ENCODE measurements around the gene FBXL13.

FBXL13 gene

GRCh38 chr7:102990642-102991041 is 84.0 kb downstream of the FBXL13 start:
- TF ChIP-seq, protein P1, sequence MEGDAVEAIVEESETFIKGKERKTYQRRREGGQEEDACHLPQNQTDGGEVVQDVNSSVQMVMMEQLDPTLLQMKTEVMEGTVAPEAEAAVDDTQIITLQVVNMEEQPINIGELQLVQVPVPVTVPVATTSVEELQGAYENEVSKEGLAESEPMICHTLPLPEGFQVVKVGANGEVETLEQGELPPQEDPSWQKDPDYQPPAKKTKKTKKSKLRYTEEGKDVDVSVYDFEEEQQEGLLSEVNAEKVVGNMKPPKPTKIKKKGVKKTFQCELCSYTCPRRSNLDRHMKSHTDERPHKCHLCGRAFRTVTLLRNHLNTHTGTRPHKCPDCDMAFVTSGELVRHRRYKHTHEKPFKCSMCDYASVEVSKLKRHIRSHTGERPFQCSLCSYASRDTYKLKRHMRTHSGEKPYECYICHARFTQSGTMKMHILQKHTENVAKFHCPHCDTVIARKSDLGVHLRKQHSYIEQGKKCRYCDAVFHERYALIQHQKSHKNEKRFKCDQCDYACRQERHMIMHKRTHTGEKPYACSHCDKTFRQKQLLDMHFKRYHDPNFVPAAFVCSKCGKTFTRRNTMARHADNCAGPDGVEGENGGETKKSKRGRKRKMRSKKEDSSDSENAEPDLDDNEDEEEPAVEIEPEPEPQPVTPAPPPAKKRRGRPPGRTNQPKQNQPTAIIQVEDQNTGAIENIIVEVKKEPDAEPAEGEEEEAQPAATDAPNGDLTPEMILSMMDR (IDR thresholded peaks at IDR 0.05; ENCODE audit: low read depth, low read length, missing control alignments) = no peak
- H3K4me3 ChIP-seq (ENCODE audit: low read depth, low read length) = no peak overlapping the region
- no peaks in the 10 kb centered on the region for H3K36me3 ChIP-seq (replicated peaks)
- no peak for DNase-seq
- in situ Hi-C loops (cut with HindIII; ENCODE audit: low pct_ligation_motif_present, low sequenced_read_pairs) = no loop called here
- H3K27ac ChIP-seq = peak overlapping the region; percentile 95
- H3K27me3 ChIP-seq (replicated peaks) = no peaks in the 10 kb centered on the region

DNA sequence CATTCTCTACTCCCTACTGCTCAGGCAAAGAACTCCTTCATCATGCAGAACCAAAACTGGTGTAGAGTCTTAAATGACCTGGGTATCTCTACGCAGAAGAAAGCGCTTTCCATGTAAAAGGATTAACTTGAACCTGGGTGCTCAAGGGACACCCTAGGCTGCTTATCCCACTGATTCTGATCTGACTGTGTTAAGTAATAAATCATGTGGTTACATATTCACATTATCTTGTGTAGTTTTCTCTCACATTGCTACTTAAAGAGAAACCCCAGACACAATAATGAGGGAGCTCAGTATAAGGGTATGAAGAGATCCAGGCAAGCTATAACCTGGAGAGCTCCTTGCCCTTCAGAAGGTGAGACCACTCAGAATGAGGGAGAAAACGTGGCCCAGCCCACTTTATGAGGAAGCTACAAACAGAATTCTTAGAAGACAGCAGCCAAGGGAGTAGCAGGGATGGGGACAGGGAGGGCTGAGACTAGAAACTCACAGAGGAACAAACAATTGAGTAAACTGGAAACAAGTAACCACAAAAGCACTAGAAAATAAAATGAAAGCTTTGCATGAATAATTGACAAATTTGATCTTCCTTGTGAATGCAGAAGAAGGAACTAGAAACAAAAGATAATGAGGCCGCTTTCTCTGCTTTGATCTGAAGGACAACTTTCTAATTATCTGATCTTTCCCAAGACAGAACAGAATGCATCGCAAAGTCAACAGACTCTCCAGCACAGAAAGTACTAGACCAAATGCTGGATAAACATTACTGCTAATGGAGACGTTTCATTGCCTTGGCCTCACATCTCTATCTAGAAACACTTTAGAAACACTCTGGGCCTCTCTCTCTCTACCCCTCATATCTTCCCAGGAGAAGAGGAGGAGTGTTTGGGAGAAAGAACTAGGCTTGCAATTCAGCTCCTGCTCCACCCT is 85.7 kb downstream of the FBXL13 start:
- no peak for DNase-seq

GRCh38 chr7:102988088-102988487 is 86.5 kb downstream of the FBXL13 start:
- Histone ChIP-seq H3K27ac (no peak overlapping the region), H3K36me3 (replicated peaks) (no peaks in the 10 kb centered on the region), H3K27me3 (replicated peaks) (no peaks in the 10 kb centered on the region), H3K4me3 (ENCODE audit: low read depth, low read length) (no peak overlapping the region)
- in situ Hi-C loops (cut with HindIII; ENCODE audit: low pct_ligation_motif_present, low sequenced_read_pairs) = no loop called here
- TF ChIP-seq, protein P1 (IDR thresholded peaks at IDR 0.05; ENCODE audit: low read depth, low read length, missing control alignments) = no peak
- no peak for DNase-seq

More for the DNA sequence above, 85.7 kb downstream of the FBXL13 start:
- TF ChIP-seq, protein P1 (IDR thresholded peaks at IDR 0.05; ENCODE audit: low read depth, low read length, missing control alignments) = no peak
- Histone ChIP-seq H3K27ac (no peak overlapping the region), H3K36me3 (replicated peaks) (no peaks in the 10 kb centered on the region), H3K4me3 (ENCODE audit: low read depth, low read length) (no peak overlapping the region), H3K27me3 (replicated peaks) (no peaks in the 10 kb centered on the region)
- in situ Hi-C loops (cut with HindIII; ENCODE audit: low pct_ligation_motif_present, low sequenced_read_pairs) = no loop called here

- TF ChIP-seq, protein P1 (IDR thresholded peaks at IDR 0.05; ENCODE audit: low read depth, low read length, missing control alignments) = no peak
- Histone ChIP-seq H3K36me3 (replicated peaks) (no peaks in the 10 kb centered on the region), H3K4me3 (ENCODE audit: low read depth, low read length) (no peak overlapping the region), H3K27ac (peak overlapping the region; percentile 66), H3K27me3 (replicated peaks) (no peaks in the 10 kb centered on the region)
- in situ Hi-C loops (cut with HindIII; ENCODE audit: low pct_ligation_motif_present, low sequenced_read_pairs) = no loop called here
- DNase-seq = peak; percentile 59
Measured at GRCh38 chr7:102985176-102985783, 89.3 kb downstream of the FBXL13 start.

GRCh38 chr7:102983602-102984001 is 91.0 kb downstream of the FBXL13 start:
- Histone ChIP-seq H3K27me3 (replicated peaks) (no peaks in the 10 kb centered on the region), H3K36me3 (replicated peaks) (no peaks in the 10 kb centered on the region), H3K27ac (peak overlapping the region; percentile 48), H3K4me3 (ENCODE audit: low read depth, low read length) (no peak overlapping the region)
- DNase-seq = peak; percentile 51
- in situ Hi-C loops (cut with HindIII; ENCODE audit: low pct_ligation_motif_present, low sequenced_read_pairs) = no loop called here
- TF ChIP-seq, protein P1 (IDR thresholded peaks at IDR 0.05; ENCODE audit: low read depth, low read length, missing control alignments) = no peak

All from brain microvascular endothelial cell (primary cell).